ENCODE measurements around the gene AQP12B.

- TF ChIP-seq EZH2 (IDR thresholded peaks at IDR 0.05; ENCODE audit: borderline replicate concordance, low read depth, low read length, severe bottlenecking) = no peak
- TF ChIP-seq CTCF (IDR thresholded peaks at IDR 0.05; ENCODE audit: borderline replicate concordance, extremely low read depth, low read length, poor library complexity, severe bottlenecking) = no peak
Measured at GRCh38 chr2:240648155-240648649, 34.5 kb downstream of the AQP12B start.
